ENCODE data around the gene OGDH.
A peak's percentile ranks its signal among the peaks of the same experiment; 100 is the strongest.

Gene OGDH

DNA sequence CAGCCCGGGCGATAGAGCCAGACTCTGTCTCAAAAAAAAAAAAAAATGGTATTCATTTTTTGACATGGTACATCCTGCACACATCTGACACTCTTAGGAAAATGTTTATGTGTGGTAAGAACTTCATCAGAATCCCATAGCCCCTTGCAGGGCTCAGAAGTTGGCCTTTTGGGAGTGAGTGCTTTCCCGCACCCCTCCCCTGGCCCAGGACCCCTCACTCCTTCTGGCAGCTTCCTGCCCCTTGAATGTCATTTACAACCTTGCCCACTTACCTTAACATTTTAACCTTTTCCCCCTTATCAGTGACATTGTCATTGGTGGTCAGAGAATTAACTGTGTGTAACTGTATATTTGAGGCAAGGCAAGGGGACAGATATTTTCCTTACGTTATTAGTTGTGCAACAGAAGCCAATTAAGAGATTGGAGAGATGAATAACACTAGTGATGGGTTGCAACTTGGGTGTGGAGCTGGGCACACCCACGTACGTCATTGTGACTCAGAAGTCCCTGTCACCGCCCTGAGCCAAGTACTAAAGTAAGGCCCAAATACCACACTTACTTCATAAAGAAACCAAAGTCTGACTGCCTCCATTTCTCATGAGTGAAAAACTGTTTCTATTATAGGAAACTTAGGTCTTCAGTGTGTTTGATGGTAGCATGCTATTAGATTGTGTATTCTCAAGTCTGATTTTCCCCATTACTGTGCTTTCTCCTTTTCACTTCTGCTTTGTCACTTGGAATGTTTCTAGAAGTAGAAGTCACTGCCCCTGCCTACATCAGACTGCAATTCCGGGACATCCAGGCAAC lies 31.6 kb downstream of the OGDH start:
- peak; percentile 54 to 63 for DNase-seq (ENCODE audit: low read depth in 2 of 2)

DNA sequence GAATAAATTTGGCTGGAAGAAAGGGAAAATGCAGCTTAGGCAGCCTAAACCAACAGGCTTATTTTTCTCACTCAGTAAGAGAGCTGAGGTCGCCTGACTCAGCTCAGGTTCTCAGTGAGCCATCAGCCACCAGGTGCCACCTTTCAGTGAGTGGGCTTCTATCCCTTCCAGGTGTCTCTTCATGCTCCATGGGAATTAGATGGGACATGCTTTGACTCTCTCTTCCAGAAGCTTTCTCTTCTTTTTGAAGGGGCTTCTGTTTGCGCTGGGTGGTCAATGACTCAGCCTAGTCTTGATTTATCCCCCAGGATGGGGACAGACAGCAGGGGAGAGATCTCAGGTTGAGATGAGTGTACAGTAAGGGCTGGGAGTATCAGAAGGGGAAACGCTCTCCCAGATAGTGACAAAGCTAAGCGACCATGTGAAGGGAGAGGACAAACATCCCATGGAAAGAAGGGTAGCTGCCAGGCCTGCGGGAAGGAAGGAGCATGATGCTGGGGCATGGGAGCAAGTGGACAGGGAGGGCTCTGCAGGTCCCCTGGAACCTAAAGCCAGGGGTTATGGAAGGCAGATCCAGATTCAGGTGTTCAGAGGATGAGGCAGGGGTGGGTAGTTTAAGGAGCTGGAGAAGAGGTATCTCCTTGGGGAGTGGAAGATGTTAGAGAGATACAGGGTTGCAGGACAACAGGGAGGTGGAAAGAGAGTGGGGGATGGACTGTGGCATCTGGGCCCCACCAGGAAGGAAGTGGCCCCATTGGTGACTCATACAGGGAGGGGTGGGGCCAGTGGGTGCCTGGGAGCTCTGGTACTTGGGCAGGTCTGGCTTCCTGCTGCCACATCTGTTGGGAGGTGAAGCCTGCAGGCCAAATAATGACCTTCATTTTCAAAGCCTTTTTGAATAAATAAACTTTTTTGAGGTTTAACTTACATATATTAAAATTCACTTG lies 32.5 kb downstream of the OGDH start:
- peak; percentile 55 to 59 for DNase-seq (ENCODE audit: low read depth in 2 of 2)

DNA sequence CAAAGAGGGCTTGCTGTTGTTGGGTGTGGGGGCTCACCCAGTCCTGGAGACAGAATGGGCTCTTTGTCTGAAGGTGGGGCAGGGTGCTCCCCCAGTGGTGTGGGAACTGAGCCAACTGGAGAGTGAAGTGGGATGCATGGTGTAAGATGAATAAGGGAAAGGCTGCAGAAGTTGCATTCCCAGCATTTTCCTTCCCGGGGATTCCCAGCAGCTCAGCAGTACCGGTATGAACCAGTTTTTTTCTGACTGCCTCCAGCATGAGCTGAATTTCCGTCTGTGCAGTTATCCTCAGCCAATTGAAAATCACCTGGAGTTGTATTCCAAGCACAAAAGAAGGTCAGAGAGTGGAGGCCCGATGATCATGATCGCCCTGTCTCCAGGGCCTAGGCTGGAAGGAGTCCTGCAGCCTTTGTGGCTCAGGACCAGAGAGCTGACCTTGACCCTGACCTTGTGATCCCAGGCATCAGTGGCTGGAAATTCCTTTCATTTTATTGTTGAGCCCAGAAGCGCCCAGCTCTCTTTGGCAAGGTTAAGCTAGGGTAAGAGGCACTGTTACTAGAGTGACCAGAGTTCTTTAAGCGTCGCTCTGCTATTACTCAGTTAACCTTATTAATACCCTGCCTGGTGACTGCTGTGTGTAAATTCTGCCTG lies 33.4 kb downstream of the OGDH start:
- no peak for DNase-seq (ENCODE audit: low read depth in 2 of 2)

DNA sequence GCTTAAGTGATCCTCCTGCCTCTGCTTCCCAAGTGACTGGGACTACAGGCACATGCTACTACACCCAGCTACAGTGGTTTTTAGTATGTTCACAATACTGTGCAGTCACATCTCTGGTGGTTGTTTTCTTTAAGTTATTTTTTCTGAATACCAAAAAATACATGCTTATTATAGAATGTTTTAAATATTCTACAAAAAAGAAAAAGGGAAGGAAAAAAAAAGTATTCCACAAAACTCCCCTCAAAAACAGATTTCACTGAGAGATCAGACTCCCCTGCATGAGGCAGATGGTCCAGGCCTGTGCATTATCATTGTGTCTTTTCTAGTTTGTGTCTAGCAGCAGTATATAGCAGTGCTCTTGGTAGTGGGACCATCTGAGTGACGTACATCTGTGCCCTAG lies 36.8 kb downstream of the OGDH start:
- no peak for DNase-seq (ENCODE audit: low read depth in 2 of 2)

DNA sequence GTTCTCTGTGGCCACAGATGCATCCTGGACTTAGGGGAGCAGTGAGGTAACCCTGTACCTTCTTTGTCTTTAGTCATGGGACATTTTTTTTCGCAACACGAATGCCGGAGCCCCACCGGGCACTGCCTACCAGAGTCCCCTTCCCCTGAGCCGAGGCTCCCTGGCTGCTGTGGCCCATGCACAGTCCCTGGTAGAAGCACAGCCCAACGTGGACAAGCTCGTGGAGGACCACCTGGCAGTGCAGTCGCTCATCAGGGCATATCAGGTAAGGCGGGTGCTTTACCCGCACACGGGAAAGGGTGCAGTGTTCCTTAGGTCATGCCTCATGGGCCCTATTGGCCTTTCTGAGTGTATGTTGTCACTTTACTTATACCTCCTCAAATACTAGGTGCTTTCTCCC lies 38.8 kb downstream of the OGDH start:
- no peak for DNase-seq (ENCODE audit: low read depth in 2 of 2)

DNA sequence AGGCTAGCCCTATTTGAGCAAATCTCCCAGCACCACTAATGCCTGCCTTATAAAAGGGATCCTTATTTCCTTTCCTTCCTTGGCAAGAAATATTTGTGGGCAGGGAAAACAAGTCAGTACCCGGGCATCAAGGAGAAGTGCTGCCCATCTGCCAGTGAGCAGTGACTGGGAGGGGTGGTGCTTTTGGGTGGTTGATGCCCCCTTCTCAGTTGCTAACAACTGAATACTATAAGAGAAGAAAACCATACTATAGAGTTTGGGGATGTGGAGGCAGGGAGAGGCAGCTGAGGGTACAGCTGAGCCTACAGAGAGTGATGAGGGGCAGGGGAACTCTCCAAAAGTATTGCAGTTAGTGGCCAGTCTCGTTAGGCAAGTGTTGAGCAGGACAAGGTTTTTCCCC lies 39.3 kb downstream of the OGDH start:
- DNase-seq (ENCODE audit: low read depth in 2 of 2) = no peak

DNA sequence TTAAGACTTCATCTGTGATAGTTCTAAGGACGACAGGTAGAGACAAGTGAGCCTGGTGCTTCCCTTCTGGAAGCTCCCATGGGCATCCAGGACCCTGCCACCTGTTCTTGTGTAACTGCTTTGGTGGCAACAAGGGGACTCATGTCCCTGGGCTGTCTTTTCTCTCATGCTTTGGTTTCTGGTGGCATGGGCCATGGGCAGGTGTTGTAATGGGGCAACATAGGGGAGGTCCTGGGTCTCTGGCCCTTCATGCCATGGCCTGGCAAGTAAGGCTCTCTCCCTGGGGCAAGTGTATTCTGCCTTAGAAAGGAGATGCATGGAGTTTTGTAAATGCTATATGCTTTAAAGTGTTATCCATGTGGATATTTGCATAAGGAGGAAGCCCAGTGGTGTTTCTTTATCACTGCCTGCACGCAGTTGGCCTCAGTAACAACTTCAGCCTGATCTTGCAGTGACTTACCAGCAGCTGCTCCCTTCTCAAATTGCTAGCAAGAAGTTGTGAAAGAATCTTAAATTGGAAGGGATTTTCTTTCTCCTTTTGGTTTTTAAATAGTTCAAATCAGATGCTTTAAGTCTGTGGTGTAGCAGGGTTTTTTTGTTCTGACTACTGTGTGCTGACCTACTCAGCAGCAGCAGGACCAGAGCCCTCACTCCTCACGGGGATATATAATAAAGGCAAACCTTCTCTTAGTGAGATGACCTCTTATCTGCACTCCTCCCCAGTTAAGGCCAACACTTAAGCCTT lies 39.9 kb downstream of the OGDH start:
- no peak for DNase-seq (ENCODE audit: low read depth in 2 of 2)

DNA sequence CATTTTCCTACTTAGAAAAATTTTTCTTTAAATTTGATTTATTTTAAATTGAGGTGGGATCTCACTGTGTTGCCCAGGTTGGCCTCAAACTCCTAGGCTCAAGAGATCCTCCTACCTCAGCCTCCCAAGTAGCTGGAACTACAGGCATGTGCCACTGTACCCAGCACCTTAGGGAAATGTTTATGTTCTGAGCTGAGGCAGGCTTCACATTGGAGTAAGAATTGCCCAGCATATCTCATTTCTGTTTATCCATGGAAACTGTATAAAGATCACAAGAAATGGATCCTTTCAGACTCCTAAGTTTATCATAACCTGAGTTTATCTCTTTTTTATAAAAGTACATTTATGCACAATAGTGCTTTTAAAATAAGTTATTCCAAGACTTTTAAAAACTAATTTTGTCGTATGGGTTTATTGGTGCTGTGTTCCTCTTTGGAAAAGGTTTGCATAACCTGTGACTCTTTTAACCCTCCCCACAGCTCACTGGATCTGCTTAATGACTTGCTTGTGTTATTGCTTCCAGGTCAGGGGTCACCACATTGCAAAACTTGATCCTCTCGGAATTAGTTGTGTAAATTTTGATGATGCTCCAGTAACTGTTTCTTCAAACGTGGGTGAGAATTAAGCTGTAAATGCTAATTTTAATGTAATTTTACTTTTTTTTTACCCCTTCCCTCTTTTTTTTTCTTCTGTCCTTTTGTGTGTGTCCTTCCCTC lies 40.7 kb downstream of the OGDH start:
- no peak for DNase-seq (ENCODE audit: low read depth in 2 of 2)

DNA sequence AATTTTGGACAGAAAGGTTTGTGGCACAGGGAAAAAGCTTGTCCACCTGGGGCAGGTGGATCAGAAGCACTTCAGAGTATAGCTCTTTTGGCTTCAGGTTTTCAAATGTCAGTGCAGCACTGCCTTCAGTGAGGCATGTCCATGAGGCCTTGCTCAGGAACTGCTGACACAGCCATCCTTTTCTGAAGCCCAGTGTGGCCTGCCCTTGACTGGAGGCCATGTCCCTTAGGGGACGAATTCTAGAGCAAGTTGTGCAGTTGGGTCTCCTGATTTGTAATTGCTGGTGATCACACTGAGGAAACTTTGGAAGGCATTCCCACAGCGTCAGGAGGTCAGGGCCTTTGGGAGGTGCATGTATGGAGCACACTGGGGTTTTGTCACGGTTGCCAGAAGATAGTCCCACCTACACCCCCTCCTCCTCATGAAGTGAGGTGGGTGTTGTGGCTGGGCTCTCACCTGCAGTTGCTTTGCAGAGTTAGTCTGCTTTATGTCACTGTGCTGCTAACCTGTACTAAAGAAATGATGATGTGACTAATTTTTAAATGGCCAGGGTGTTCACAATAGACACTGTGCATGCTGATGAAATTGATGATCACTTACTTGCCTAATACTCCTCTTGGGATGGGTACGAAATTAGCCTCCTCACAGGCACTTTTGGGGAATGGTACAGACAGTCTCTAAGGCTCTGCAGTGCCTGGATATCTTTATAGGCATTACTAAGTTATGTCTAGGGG lies 41.7 kb downstream of the OGDH start:
- no peak for DNase-seq (ENCODE audit: low read depth in 2 of 2)

DNA sequence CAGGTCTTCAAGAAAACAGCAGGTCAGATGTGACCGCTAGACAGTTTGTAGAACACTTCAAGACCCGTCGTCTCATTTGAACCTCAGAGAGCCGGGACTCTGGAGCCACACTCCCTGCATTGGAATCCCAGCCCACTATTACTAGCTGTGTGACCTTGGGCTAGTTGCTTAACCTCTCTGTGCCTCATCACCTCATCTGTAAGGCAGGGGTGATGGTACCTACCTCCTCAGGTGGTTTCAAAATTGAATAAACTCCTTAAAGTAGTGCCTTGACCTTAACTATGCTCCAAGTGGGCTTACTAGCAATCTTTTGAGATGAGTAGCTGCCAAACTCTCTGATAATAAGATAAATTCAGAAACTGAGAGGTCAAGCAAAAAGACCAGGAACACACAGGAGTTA lies 43.8 kb downstream of the OGDH start:
- DNase-seq (ENCODE audit: low read depth in 2 of 2) = no peak

DNA sequence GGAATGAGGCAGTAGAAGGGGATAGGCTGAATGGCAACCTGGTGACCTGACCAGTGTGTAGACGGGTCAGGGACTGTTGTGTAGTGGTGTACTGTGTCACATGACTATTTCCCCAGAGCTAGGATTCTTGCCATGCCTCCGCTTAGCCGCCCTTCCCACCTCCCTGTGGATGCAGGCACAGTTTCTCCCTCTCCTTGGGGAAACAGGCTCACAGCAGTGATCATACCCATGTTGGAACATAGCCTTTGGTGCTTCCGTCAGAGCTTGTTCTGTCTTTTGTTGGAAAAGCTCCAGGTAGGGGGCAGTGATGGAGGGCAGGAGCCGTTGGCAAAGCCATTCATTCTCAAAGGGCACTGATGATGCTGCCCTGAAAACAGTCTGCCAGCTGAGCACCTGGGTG lies 44.3 kb downstream of the OGDH start:
- no peak for DNase-seq (ENCODE audit: low read depth in 2 of 2)

DNA sequence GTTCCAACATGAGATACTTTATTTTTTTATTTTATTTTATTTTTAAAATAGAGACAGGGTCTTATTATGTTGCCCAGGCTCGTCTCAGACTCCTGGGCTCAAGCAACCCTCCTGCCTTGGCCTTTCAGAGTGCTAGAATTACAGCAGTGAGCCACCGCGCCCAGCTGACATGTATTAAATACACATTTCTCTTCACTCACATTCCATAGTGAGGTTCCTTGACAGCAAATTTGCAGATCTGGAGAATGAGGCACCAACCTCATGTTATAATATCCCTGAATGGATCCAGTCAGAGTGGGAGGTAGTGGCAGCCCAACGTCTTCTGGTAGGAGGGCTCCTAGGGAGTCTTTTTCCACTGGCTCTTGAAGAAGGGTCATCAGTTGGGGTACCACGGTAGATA lies 46.1 kb downstream of the OGDH start:
- DNase-seq (ENCODE audit: low read depth in 2 of 2) = no peak

DNA sequence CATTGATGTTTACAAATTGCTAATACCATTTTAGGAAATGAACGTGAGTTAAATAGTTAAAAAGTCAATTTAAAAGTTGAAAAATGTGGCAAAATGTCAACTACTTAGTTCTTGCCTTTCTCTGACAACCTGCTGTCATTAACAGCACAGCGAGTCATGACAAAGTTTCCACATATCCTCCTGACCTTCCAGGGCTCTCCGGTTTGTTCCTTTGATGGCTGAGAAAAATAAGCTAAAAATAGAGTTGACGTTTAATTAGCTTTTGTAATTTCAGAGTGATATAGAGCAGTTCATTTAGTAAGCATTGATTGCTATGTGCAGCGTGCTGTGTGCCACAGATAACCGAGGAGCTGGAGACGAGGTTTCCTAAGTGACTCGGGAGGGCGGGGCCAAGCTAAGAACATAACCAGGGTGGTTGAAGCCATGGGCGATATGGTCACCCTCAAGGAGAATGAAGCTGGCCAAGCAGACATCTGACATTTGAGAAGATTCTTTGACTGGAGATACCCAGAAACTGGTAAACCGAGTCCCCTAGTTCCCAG lies 47.9 kb downstream of the OGDH start:
- DNase-seq (ENCODE audit: low read depth in 2 of 2) = no peak

DNA sequence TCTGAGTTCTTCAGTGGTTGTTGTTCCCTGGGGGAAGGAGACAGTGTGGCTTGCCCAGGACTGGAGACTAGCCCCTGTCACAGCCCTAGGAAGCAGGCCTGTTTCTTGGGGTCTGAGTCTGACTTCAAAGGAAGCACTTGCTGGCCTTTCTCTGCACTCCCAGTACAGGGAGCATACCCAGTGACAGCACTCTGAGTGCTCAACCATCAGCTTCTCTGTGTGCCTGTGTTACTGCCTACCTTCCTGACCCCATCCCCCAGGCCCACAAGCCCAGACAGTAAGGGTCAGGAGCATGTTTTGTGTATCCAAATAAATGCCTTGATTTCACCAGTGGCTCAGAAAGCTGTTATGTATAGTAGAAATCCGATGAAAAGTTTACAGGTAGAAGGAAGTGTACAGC lies 48.9 kb downstream of the OGDH start:
- no peak for DNase-seq (ENCODE audit: low read depth in 2 of 2)

DNA sequence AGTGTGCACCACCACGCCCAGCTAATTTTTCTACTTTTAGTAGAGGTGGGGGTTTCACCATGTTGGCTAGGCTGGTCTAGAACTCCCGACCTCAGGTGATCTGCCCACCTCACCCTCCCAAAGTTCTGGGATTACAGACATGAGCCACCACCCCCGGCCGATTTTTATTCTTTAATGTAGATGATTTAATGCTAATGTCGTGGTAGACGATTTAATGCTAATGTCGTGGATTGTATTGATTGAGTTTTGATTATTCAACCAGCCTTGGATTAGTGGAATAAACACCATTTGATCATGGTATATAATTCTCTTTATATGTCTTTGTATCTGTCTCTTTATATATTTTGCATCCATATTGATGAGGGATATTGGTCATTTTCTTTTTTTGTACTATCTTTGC lies 52.6 kb downstream of the OGDH start:
- DNase-seq (ENCODE audit: low read depth in 2 of 2) = no peak

DNA sequence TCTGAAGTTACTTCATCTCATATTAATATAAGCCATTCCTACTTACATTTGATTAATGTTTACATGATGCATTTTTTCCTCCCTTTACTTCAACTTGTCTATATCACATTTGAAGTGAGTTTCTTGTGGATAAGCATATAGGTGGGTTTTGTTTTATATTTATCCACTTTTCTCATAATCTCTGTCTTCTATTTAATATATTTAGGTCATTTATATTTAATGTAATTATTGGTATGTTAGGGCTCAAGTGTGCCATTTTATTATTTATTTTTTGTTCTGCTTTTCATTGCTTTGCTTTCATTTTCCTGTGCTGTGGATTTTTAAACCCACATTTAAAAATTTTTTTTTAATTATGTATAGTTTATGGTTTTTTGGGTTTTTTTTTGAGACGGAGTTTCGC lies 54.8 kb downstream of the OGDH start:
- DNase-seq (ENCODE audit: low read depth in 2 of 2) = no peak

DNA sequence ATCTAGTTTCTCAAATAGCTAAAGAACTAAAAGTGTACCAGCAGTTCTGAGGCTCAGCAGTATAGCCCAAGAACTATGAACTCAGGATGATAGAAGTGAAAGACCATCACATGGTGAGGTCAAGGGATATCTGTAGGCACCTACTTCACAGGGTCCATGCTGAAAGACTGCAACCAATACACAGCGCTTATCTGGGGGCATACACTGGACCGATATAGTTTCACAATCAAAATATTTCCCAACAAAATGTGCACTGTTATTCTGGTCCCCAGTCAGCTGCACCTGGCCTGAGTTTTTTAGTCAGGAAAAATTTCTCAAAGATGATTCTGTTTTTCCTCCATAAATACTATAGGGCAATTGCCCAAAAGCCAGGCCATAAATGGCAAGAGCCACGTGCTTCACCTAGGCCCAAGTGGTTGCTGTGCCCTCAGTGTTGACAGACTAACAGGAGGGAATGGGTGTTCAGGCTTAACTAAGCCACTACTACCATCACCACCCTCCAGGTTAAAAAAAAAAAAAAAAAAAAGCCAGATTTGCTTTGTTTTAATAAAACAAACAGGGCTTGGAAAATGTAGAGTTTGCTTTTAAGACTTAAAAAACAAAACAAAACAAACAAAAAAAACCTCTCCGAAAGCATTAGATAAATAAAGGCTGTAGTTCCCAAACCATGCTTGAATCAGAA lies 58.5 kb downstream of the OGDH start:
- no peak for DNase-seq (ENCODE audit: low read depth in 2 of 2)

DNA sequence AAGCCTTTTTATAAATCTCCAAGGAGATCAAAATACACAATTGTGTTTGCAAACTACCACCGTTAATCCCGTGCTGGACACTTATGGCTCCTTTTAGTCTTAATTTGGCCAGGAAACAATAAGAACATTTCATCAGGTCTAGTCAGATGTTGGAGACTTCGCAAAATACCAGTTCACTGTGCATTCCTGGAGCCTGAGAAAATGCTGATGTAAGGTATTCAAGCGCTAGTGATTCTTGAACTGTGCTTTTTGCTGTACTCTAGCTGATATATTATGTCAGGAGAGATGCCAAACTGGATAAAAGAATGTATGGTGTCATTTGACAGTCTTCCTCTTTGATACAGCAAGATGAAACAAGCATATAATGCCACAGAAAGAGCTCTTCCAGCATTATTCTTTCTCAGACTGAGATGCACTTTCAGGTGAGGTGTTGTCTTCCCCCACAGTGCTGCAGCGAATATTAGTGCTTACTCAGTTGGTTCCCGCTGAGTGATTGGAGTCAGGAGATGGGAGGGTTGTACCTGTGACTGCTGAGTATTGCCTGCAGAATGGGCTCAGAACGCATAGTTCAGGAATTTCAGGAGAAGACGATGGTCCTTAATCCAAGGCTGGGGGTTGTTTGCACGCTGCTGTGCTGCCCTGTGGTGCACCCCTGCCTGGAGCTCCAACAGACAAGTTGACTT lies 59.2 kb downstream of the OGDH start:
- no peak for DNase-seq (ENCODE audit: low read depth in 2 of 2)

DNA sequence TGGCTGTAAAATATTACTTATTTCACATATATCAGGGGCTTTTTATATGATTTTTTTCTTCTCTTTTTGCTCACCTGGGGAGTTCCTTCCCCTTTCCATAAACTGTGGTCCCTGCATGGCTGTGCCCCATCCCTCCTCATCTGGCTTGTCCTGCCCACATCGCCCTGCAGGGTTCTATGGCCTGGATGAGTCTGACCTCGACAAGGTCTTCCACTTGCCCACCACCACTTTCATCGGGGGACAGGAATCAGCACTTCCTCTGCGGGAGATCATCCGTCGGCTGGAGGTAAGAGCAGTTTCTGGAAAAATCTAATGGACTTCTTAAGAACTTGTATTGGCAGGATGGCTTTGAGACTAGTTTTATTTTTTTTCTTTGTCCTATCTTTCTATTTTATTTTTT lies 60.1 kb downstream of the OGDH start:
- DNase-seq (ENCODE audit: low read depth in 2 of 2) = no peak
